ENCODE measurements around the gene STK31.
"Not testable (repeated sequence)": the region's sequence is repeated elsewhere in the genome, so short reads cannot be mapped to it uniquely, and the experiment has no call there.

The STK31 gene

GRCh38 chr7:23714150-23714464, 4.1 kb downstream of the STK31 start:
- FAIRE-seq, result no peak

GRCh38 chr7:23714579-23714978, 4.6 kb downstream of the STK31 start:
- no peak for FAIRE-seq

GRCh38 chr7:23715099-23715498, 5.1 kb downstream of the STK31 start:
- no peak for FAIRE-seq

GRCh38 chr7:23717788-23718187, 7.8 kb downstream of the STK31 start:
- no peak for FAIRE-seq

GRCh38 chr7:23721456-23721855, 11.4 kb downstream of the STK31 start:
- FAIRE-seq, result no peak

- not testable (repeated sequence) for FAIRE-seq
Measured at GRCh38 chr7:23722587-23723216, 12.7 kb downstream of the STK31 start.

- not testable (repeated sequence) for FAIRE-seq
Measured at GRCh38 chr7:23724113-23724512, 14.1 kb downstream of the STK31 start.

GRCh38 chr7:23742051-23742450, 32.0 kb downstream of the STK31 start:
- FAIRE-seq, result no peak

- no peak for FAIRE-seq
Measured at GRCh38 chr7:23743226-23743625, 33.2 kb downstream of the STK31 start.

- peak; percentile 26 for FAIRE-seq
Measured at GRCh38 chr7:23746629-23747028, 36.6 kb downstream of the STK31 start.

- FAIRE-seq, result no peak
Measured at GRCh38 chr7:23751852-23752251, 41.8 kb downstream of the STK31 start.

- FAIRE-seq, result not testable (repeated sequence)
Measured at GRCh38 chr7:23758839-23759238, 48.8 kb downstream of the STK31 start.

- no peak for FAIRE-seq
Measured at GRCh38 chr7:23759671-23760391, 49.8 kb downstream of the STK31 start.

GRCh38 chr7:23765943-23766342, 55.9 kb downstream of the STK31 start:
- no peak for FAIRE-seq

GRCh38 chr7:23767514-23767913, 57.5 kb downstream of the STK31 start:
- FAIRE-seq, result no peak

GRCh38 chr7:23768022-23768421, 58.0 kb downstream of the STK31 start:
- no peak for FAIRE-seq

- FAIRE-seq, result not testable (repeated sequence)
Measured at GRCh38 chr7:23779185-23779800, 69.3 kb downstream of the STK31 start.

- FAIRE-seq, result no peak
Measured at GRCh38 chr7:23783115-23783514, 73.1 kb downstream of the STK31 start.

- FAIRE-seq, result no peak
Measured at GRCh38 chr7:23787272-23787671, 77.3 kb downstream of the STK31 start.

GRCh38 chr7:23788843-23789242, 78.8 kb downstream of the STK31 start:
- no peak for FAIRE-seq

GRCh38 chr7:23791721-23792120, 81.7 kb downstream of the STK31 start:
- FAIRE-seq, result no peak

GRCh38 chr7:23802720-23803397, 92.8 kb downstream of the STK31 start:
- no peak for FAIRE-seq

GRCh38 chr7:23804707-23805106, 94.7 kb downstream of the STK31 start:
- no peak for FAIRE-seq

- no peak for FAIRE-seq
Measured at GRCh38 chr7:23808421-23808820, 98.4 kb downstream of the STK31 start.

All from endometrium (tissue), 2 donors.